ENCODE results near the gene DPH2. TPM values are rescaled to one million over a fixed set of nuclear protein-coding genes. Genes with fewer than 3 reads are reported as not detected.

The DPH2 gene
- total and polyA plus RNA-seq, 9 donors, result 7.2 to 27.0 (median 15.5) TPM

DNA sequence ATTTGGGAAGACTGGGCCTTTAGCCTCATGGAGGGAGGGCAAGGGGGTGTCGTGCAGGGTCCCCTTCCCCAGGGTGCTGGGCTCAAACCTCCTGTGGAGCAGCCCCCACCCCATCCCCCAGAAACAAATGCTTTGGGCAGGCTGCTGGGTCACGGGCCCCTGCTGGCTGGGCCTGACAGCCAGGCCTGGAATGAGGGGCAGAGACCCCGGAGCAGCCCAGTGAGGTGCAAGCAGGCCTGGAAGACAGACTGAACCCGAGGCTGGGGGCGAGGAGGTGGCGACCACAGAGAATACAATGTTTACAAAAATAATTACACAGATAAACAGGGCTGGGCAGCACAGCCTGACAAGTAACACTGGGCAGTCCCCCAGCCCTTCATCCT is 26.9 kb downstream of the DPH2 start:
- H3K4me3 ChIP-seq, result no peak overlapping the region
- DNase-seq, result no peak
- H3K27me3 ChIP-seq, result no peaks in the 10 kb centered on the region
- TF ChIP-seq POLR2A (IDR thresholded peaks at IDR 0.05), result no peak
- TF ChIP-seq EP300 (IDR thresholded peaks at IDR 0.05), result no peak
- TF ChIP-seq, protein P1, sequence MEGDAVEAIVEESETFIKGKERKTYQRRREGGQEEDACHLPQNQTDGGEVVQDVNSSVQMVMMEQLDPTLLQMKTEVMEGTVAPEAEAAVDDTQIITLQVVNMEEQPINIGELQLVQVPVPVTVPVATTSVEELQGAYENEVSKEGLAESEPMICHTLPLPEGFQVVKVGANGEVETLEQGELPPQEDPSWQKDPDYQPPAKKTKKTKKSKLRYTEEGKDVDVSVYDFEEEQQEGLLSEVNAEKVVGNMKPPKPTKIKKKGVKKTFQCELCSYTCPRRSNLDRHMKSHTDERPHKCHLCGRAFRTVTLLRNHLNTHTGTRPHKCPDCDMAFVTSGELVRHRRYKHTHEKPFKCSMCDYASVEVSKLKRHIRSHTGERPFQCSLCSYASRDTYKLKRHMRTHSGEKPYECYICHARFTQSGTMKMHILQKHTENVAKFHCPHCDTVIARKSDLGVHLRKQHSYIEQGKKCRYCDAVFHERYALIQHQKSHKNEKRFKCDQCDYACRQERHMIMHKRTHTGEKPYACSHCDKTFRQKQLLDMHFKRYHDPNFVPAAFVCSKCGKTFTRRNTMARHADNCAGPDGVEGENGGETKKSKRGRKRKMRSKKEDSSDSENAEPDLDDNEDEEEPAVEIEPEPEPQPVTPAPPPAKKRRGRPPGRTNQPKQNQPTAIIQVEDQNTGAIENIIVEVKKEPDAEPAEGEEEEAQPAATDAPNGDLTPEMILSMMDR (IDR thresholded peaks at IDR 0.05), result no peak
- H3K36me3 ChIP-seq, result no peaks in the 10 kb centered on the region
- intact Hi-C loops (cut with DNase I), result no loop called here
- H3K4me1 ChIP-seq (ENCODE audit: insufficient read depth), result peaks cover 1% of the 10 kb centered on the region
- no peaks in the 10 kb centered on the region for H3K9me3 ChIP-seq
- no peak overlapping the region for H3K27ac ChIP-seq
- 74 to 75% (median 74%) methylated on average over 6 of the region's 6 CpGs for WGBS, 3 donors

DNA sequence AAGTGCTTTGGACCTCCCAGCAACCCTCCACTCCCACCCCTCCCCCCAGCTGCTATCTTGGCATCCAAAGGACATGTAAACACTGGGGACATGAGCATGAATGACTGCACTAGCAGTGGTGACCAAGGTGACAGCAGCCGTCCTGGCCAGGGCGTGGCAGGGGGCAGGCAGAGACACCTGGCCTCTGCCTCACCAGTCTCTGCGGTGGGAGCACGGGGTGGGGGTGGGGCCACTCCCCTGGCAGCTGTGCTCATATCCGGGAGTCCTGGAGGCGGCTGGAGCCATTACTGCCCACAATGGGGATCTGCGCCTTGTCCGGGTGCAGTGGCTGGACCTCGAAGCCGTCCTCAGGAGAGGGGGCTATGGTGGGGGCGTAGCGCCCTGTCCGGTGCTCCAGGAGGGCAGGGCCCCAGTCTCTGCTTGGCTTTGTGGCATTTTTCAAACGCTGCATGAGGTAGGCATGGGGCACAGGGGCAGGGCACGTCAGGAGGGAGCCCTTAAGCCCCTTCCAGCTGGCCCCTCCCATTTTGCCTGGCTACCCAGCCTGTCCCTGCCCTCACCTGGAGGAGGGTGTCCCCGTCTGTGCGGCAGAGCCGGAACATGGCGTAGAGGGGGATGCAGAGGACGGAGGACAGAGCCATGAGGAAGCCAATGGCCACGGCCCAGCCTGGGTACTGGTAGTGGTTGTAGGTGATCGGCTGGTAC is 27.6 kb downstream of the DPH2 start:
- no peak for DNase-seq
- H3K4me1 ChIP-seq (ENCODE audit: insufficient read depth), result no peaks in the 10 kb centered on the region
- no peaks in the 10 kb centered on the region for H3K9me3 ChIP-seq
- no peaks in the 10 kb centered on the region for H3K27me3 ChIP-seq
- 78 to 84% (median 84%) methylated on average over 17 to 22 of the region's 22 CpGs for WGBS, 3 donors
- TF ChIP-seq, protein P1 (IDR thresholded peaks at IDR 0.05), result no peak
- no peak for TF ChIP-seq POLR2A (IDR thresholded peaks at IDR 0.05)
- H3K36me3 ChIP-seq, result no peaks in the 10 kb centered on the region
- H3K4me3 ChIP-seq, result no peak overlapping the region
- intact Hi-C loops (cut with DNase I), result no loop called here
- H3K27ac ChIP-seq, result no peak overlapping the region

DNA sequence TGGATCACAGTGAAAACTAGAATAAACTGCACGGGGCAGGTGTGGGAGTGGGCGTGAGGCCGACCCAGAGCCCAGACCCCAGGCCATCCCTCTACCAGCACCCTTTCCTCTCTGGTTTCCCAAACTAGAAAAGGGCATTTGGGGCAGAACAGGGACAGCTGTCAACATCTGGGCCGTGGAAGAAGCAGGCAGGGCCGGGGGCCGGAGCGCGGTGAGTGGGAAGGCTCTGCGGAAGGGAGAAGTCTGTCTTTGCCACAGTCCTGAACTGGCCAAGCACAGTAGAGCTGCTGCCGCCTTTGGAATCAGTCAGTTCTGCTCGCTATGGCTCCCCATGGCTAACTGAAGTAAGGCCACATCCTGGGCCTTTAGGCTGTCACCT is 28.2 kb downstream of the DPH2 start:
- DNase-seq, result no peak
- Histone ChIP-seq H3K27ac (no peak overlapping the region), H3K36me3 (no peaks in the 10 kb centered on the region), H3K27me3 (no peaks in the 10 kb centered on the region), H3K4me1 (ENCODE audit: insufficient read depth) (no peaks in the 10 kb centered on the region), H3K9me3 (no peaks in the 10 kb centered on the region), H3K4me3 (no peak overlapping the region)
- 53 to 71% (median 67%) methylated on average over 11 of the region's 11 CpGs for WGBS, 3 donors
- intact Hi-C loops (cut with DNase I), result no loop called here
- TF ChIP-seq, protein P1 (IDR thresholded peaks at IDR 0.05), result no peak
- TF ChIP-seq POLR2A (IDR thresholded peaks at IDR 0.05) (no peak), EP300 (IDR thresholded peaks at IDR 0.05) (no peak)

DNA sequence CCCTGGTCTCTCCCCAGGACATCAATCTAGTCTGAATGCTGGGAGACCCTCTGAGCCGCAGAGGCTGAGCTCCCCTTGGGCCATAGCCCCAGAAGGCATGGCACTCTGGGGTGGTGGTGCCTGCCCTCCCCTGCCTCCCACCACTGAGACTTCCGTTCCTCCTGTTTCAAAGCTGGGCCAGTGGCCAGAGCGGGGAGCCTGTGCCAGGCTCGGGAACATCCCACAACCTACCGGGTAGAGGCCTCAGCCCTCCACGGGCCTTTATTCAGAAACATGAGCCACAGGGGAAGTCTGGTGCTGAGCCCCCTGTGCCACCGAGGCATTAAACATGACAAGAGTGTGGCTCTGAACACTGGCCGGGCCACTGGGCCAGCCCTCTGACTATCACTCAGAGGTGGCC is 29.6 kb downstream of the DPH2 start:
- Histone ChIP-seq H3K4me3 (no peak overlapping the region), H3K36me3 (no peaks in the 10 kb centered on the region)
- intact Hi-C loops (cut with DNase I), result no loop called here

More for the DNA sequence above, 29.6 kb downstream of the DPH2 start:
- no peak for DNase-seq
- no peaks in the 10 kb centered on the region for H3K27me3 ChIP-seq
- no peak overlapping the region for H3K27ac ChIP-seq
- H3K4me1 ChIP-seq (ENCODE audit: insufficient read depth), result no peaks in the 10 kb centered on the region
- 48 to 62% (median 61%) methylated on average over 8 of the region's 8 CpGs for WGBS, 3 donors
- TF ChIP-seq EP300 (IDR thresholded peaks at IDR 0.05) (no peak), POLR2A (IDR thresholded peaks at IDR 0.05) (no peak)
- TF ChIP-seq, protein P1 (IDR thresholded peaks at IDR 0.05), result no peak
- H3K9me3 ChIP-seq, result no peaks in the 10 kb centered on the region
